A549 (cell line): ENCODE data around the gene NSUN5. TPM values are rescaled to one million over a fixed set of nuclear protein-coding genes. Genes with fewer than 3 reads are reported as not detected.
A peak's percentile ranks its signal among the peaks of the same experiment; 100 is the strongest.

Source experiments
- ATAC-seq, 2 experiments: fragments of 200-7000 bp in 1 of 2; fragments of >200 bp in 1 of 2; cut with Nextera tagmentation in 1 of 2; cut with Tn5 transposase in 1 of 2; 3 replicates each; pipeline versions ENCODE4 v1.8.0 to v1.9.1; 2018 to 2020; ENCODE audit warnings: mild to moderate bottlenecking in 1 of 2, moderate library complexity in 1 of 2
- CTCF ChIA-PET: fragments of 300-600 bp; sonication (Branson Sonifier 250); formaldehyde crosslinking; extraction: SDS; loops from one replicate; lab custom pipeline; 2021; ENCODE audit warnings: antibody characterized with exemption, inconsistent platforms; lab: Yijun Ruan, JAX
- POLR2A ChIA-PET: fragments of 350-600 bp; formaldehyde crosslinking; extraction: SDS; loops from one replicate; lab custom pipeline; 2021; ENCODE audit warnings: antibody characterized with exemption, inconsistent platforms; lab: Yijun Ruan, JAX
- DNase-seq, 2 experiments: peaks; one replicate each; pipeline versions ENCODE4 v3.0.0 to v3.0.0-alpha.2; 2011 to 2016; ENCODE audit warnings: low read depth in 1 of 2, low spot score in 1 of 2
- FAIRE-seq: peaks from 2 replicates; lab custom pipeline; 2011; peaks lifted over from hg19 to GRCh38; lab: Jason Lieb, UNC
- H3K27ac ChIP-seq, 2 experiments: fragments of >200 bp; sonication (Bioruptor Twin); formaldehyde crosslinking; 3 replicates each; pipeline ENCODE4 v1.5.1; 2016 to 2017
- H3K4me1 ChIP-seq: fragments of >200 bp; sonication (Bioruptor Twin); formaldehyde crosslinking; 3 replicates; pipeline ENCODE4 v1.6.1; 2016
- H3K4me2 ChIP-seq: fragments of >200 bp; sonication (Bioruptor Twin); formaldehyde crosslinking; 3 replicates; pipeline ENCODE4 v1.6.1; 2016
- H3K4me3 ChIP-seq: fragments of >200 bp; sonication (Bioruptor Twin); formaldehyde crosslinking; 3 replicates; pipeline ENCODE4 v1.5.1; 2016
- H3K9me3 ChIP-seq: fragments of >200 bp; sonication (Bioruptor Twin); formaldehyde crosslinking; 3 replicates; pipeline ENCODE4 v1.6.1; 2016
- CEBPB ChIP-seq, 2 experiments: fragments of >200 bp in 1 of 2; sonication (Bioruptor Twin) in 1 of 2; formaldehyde crosslinking in 1 of 2; IDR thresholded peaks; 2 replicates each; pipeline ENCODE4 v1.6.1; 2012 to 2016
- CHD4 ChIP-seq: fragments of 200-600 bp; sonication (generic); IDR thresholded peaks from 2 replicates; pipeline ENCODE4 v1.6.1; 2016; ENCODE audit warnings: antibody characterized with exemption, mild to moderate bottlenecking, borderline replicate concordance
- CTCF ChIP-seq: fragments of >200 bp; sonication (Bioruptor Twin); formaldehyde crosslinking; IDR thresholded peaks from 3 replicates; pipeline ENCODE4 v1.5.1; 2016
- EHF ChIP-seq: fragments of 250-450 bp; sonication (Bioruptor Pico); IDR thresholded peaks from 2 replicates; pipeline ENCODE4 v1.5.0; 2020; ENCODE audit warnings: mild to moderate bottlenecking
- HOXB5 ChIP-seq: fragments of 250-450 bp; sonication (Bioruptor Pico); IDR thresholded peaks from 2 replicates; pipeline ENCODE4 v1.5.0; 2020; ENCODE audit warnings: mild to moderate bottlenecking, moderate library complexity
- MAZ ChIP-seq: fragments of 150-350 bp; IDR thresholded peaks from 2 replicates; pipeline ENCODE4 v1.6.1; 2014; ENCODE audit warnings: antibody characterized with exemption, low read depth, low read length, borderline replicate concordance
- MYC ChIP-seq: IDR thresholded peaks from 2 replicates; pipeline ENCODE4 v1.6.1; 2012; ENCODE audit warnings: mild to moderate bottlenecking, inconsistent platforms, low read length, improper control_type of control experiment, borderline replicate concordance
- PBX3 ChIP-seq: IDR thresholded peaks from 2 replicates; pipeline ENCODE4 v1.6.1; 2012
- RAD21 ChIP-seq, 2 experiments: fragments of >200 bp in 1 of 2; sonication (Bioruptor Twin) in 1 of 2; formaldehyde crosslinking in 1 of 2; IDR thresholded peaks in 1 of 2; conservative IDR thresholded peaks in 1 of 2; 2 replicates in 1 of 2; 3 replicates in 1 of 2; pipeline ENCODE4 v1.6.1; 2012 to 2018; ENCODE audit warnings: inconsistent platforms in 1 of 2
- RARB ChIP-seq: fragments of 250-450 bp; sonication (Bioruptor Pico); IDR thresholded peaks from 2 replicates; pipeline ENCODE4 v1.8.0; 2021; ENCODE audit warnings: mild to moderate bottlenecking, moderate library complexity
- RNF2 ChIP-seq: fragments of 200-600 bp; sonication (generic); IDR thresholded peaks from 2 replicates; pipeline ENCODE4 v1.6.1; 2016; ENCODE audit warnings: low read depth, mild to moderate bottlenecking, antibody characterized with exemption, moderate library complexity, borderline replicate concordance
- SMC3 ChIP-seq: fragments of >200 bp; sonication (Bioruptor Twin); formaldehyde crosslinking; IDR thresholded peaks from 3 replicates; pipeline ENCODE4 v1.6.1; 2018; ENCODE audit warnings: inconsistent platforms
- TP53 ChIP-seq: fragments of 250-450 bp; sonication (Bioruptor Pico); IDR thresholded peaks from 2 replicates; pipeline ENCODE4 v1.5.0; 2021; ENCODE audit warnings: mild to moderate bottlenecking, moderate library complexity
- USF2 ChIP-seq: fragments of 450-650 bp; IDR thresholded peaks from 2 replicates; pipeline ENCODE4 v1.6.1; 2014; ENCODE audit warnings: antibody characterized with exemption
- ZFP36 ChIP-seq: fragments of 450-650 bp; IDR thresholded peaks from 2 replicates; pipeline ENCODE4 v1.6.1; 2014; ENCODE audit warnings: borderline replicate concordance; ENCODE audit not compliant: partially characterized antibody
- WGBS: methylation state at CpG from one replicate; pipeline ENCODE4 v1.1.6; 2017; ENCODE audit errors: missing lambda C conversion rate; 5-methylcytosine and 5-hydroxymethylcytosine counted together
- polyA plus RNA-seq, 4 experiments: library from polyadenylated mRNA; depleted of rRNA in 3 of 4; stranded (reverse); fragments of >200 nt; fragmentation: RNase III in 1 of 4; extraction: RNeasy Plus Mini Kit Qiagen cat#74134 plus additional on column Dnase treatment in 1 of 4; gene quantifications; 2 replicates in 3 of 4; 3 replicates in 1 of 4; pipeline ENCODE4 v1.2.3, GENCODE V29; 2011 to 2017

The NSUN5 gene
- polyA plus RNA-seq, 2 of the 4 experiments (the other 2 are of a cell fraction) = 38.3 to 38.9 TPM

DNA sequence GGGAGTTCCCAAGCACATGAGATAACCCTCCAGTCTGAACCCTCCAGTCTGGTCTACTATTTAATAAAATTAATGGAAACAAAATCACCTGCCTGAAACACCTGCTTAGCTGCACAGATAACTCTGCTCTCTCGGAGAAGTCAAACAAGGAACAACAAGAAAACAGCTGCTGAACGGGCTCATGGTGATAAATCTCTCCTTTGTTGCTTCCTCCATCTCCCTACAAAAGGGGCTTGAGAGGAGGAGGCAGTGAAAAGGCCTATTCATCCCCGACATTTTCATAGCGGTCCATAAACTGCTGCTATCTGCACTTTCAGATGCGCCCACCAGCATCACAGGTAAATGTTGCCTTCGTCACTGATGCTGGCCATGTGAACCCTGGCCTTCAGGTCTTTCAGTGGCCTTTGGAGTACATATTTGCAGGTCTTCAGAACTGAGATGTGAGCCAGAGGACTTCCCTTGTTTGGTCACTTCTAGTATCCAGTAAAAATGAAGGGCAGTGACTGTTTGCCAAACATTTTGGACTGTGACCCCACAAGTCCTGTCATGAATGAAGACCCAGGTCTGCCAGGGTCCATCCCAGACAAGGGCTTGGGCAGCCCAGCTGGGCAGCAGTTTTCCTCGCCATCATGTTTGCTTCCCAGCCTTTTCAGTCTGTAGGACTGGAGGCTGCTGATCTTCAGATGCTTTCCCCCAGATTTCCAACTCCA is 35.2 kb upstream of the NSUN5 start:
- no peak overlapping the region for H3K4me3 ChIP-seq
- ATAC-seq = no peak
- POLR2A ChIA-PET = no interaction called here
- no peak overlapping the region for H3K4me2 ChIP-seq
- H3K4me1 ChIP-seq = peaks cover 8% of the 10 kb centered on the region; the same call in 2 of the 3 replicates
- 72% methylated on average over 7 of the region's 7 CpGs for WGBS
- no peak overlapping the region for H3K27ac ChIP-seq
- no peak for TF ChIP-seq MAZ
- TF ChIP-seq RNF2 = no peak
- TF ChIP-seq MYC = no peak
- no peak for TF ChIP-seq EHF (CRISPR knock-in tag)
- no peak for TF ChIP-seq RARB (CRISPR knock-in tag)
- no peak for TF ChIP-seq CEBPB (IDR thresholded peaks at IDR 0.05)
- no peak for TF ChIP-seq ZFP36
- no peak for TF ChIP-seq PBX3
- no peak for TF ChIP-seq CHD4
- no peak for TF ChIP-seq TP53 (CRISPR knock-in tag)
- FAIRE-seq = no peak
- no peaks in the 10 kb centered on the region for H3K9me3 ChIP-seq
- DNase-seq = no peak
- CTCF ChIA-PET = interaction anchor here (0.6 to 7.2 kb wide), 11 partner anchors 15 to 391 kb away, joined by 3 to 57 read pairs (median 3); no protein-coding TSS in a partner anchor

- no peaks in the 10 kb centered on the region for H3K9me3 ChIP-seq
- peak overlapping the region; percentile 33; the same call in 1 of the 3 replicates for H3K4me2 ChIP-seq
- DNase-seq (peak; percentile 46 to 67), ATAC-seq (peak; percentile 87 to 89), FAIRE-seq (no peak)
- peaks cover 8% of the 10 kb centered on the region; the same call in 2 of the 3 replicates for H3K4me1 ChIP-seq
- H3K27ac ChIP-seq = no peak overlapping the region
- TF ChIP-seq CTCF (peak; percentile 66), ZFP36 (no peak), RAD21 (conservative IDR thresholded peaks at IDR 0.05 in 1 of 2, IDR thresholded peaks at IDR 0.05 in 1 of 2) (peak; percentile 56 to 61), SMC3 (peak; percentile 56)
- CTCF ChIA-PET = interaction anchor here (0.6 to 7.2 kb wide), 20 partner anchors 8 to 961 kb away, joined by 3 to 57 read pairs (median 6); partner anchors contain the start of gene FZD9
- WGBS = 60% methylated on average over 8 of the region's 8 CpGs
- POLR2A ChIA-PET = no interaction called here
- H3K4me3 ChIP-seq = no peak overlapping the region
Measured at GRCh38 chr7:73342645-73343044, 34.0 kb upstream of the NSUN5 start.

DNA sequence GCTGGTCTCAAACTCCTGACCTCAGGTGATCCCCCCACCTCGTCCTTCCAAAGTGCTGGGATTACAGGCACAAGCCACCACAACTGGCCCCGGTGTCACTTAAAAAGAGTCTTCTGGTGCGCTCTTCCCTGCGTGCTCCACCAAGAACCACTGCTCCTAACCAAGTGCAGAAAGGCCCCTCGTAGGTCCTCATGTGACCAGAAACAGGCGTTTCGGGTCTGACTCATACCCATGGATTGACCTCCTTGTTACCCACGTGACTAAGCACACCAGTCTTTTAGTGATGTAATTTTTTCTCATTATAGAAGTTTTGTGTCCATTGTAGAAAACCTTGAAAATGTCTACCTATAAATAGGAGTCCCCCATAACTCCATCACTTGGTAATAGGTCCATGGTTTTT is 33.3 kb upstream of the NSUN5 start:
- POLR2A ChIA-PET = no interaction called here
- Histone ChIP-seq H3K4me1 (peaks cover 8% of the 10 kb centered on the region; the same call in 2 of the 3 replicates), H3K9me3 (no peaks in the 10 kb centered on the region), H3K4me2 (peak overlapping the region; percentile 38; the same call in 2 of the 3 replicates), H3K27ac (no peak overlapping the region), H3K4me3 (no peak overlapping the region)
- WGBS = 49% methylated on average over 8 of the region's 8 CpGs
- CTCF ChIA-PET = interaction anchor here (0.6 to 7.2 kb wide), 17 partner anchors 8 to 962 kb away, joined by 3 to 57 read pairs (median 7); partner anchors contain the start of gene FZD9
- TF ChIP-seq USF2 = peak; percentile 88
- TF ChIP-seq HOXB5 = no peak
- FAIRE-seq (no peak), ATAC-seq (peak in 1 of 2 experiments; percentile 55; a peak in 3 of 6 replicates), DNase-seq (peak; percentile 38 to 63)
